HL-60/S4 treated with phorbol 12-myristate 13-acetate at 8.2 ng/mL for 4 days and 3 days (cell line): ENCODE measurements around the gene AGBL4.

Source experiments
- in situ Hi-C: fragments of 300-500 bp; cut with MboI; formaldehyde crosslinking; loops from 2 replicates; pipeline ENCODE4 v1.15.0; 2022; ENCODE audit warnings: low sequenced_read_pairs

Gene AGBL4

GRCh38 chr1:48570568-48570967 lies 1453.2 kb downstream of the AGBL4 start:
- in situ Hi-C loops = no loop called here

DNA sequence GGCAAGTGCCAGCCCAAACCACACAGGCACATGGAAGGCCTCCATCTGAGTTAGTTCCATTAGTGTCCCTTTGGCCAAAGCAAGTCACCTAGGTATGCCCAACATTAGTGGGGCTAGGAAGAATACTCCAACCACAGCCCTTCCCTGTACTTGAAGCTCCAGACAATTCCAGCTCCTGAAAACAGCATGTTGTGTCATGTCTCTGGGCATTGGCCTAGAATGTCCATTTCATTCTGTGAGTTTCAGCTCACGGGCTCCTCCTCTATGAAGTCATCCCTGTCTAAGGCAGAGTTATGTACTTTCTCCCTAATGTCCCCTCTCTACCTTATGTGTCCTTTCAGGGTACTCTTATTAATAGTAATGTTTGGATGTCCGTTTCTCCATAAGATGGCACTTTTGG lies 1455.3 kb downstream of the AGBL4 start:
- in situ Hi-C loops = no loop called here

DNA sequence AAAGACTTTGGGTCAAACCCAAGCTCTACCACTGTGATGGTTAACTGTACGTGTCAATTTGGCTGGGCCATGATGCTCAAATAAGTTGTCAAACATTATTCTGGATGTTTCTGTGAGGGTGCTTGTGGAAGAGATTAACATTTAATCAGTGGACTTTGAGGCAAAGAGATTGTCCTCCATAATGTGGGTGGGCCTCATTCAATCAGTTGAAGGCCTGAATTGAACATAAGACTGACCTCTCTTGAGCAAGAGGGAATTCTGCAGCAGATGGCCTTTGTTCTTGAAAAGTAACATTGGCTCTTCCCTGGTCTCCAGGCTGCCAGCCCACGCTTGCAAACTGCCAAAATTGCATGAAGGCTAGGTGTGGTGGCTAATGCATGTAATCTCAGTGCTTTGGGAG lies 1457.3 kb downstream of the AGBL4 start:
- in situ Hi-C loops = no loop called here

DNA sequence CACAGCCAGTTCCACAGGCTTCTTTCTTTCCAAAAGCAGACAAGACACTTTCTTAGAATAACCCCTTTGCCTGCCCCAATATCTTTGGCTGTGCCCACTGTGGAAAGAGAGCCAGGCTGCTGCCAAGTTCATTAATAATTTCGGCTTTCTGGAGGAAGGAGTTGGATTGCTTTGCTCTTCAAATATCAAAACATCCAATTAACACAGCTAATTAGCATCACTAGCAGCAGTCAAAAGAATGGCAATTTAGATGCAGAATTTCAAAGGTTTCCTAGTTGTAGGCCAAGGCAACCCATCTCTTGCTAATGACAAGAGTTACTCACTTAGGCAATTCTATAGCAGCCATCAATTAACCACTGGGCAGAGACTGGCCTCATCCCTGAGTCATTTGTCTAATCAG lies 1460.7 kb downstream of the AGBL4 start:
- in situ Hi-C loops = no loop called here

- in situ Hi-C loops = no loop called here
These were observed 1462.3 kb downstream of the AGBL4 start for GRCh38 chr1:48561444-48561843.

GRCh38 chr1:48560577-48560976 lies 1463.2 kb downstream of the AGBL4 start:
- in situ Hi-C loops = no loop called here

GRCh38 chr1:48560116-48560515 lies 1463.6 kb downstream of the AGBL4 start:
- in situ Hi-C loops = no loop called here

DNA sequence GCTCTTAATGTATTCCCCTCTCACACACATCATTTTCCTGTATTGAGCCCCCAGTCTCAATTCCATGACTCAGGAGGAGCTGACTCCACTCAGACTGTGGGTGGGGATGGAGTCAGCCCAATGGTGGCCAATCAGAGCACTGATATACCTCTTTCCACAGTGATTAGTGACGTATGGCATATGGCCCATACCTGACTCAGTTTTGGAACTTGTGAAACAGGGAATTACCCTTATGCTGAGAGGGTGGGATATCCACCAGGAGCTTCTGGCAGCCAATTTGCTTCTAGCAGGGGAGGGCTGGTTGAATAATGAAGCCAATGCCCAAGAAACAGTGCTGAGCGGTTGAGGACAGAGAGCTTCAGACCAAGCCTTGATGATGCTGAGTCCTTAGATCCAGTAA lies 1465.4 kb downstream of the AGBL4 start:
- in situ Hi-C loops = no loop called here

DNA sequence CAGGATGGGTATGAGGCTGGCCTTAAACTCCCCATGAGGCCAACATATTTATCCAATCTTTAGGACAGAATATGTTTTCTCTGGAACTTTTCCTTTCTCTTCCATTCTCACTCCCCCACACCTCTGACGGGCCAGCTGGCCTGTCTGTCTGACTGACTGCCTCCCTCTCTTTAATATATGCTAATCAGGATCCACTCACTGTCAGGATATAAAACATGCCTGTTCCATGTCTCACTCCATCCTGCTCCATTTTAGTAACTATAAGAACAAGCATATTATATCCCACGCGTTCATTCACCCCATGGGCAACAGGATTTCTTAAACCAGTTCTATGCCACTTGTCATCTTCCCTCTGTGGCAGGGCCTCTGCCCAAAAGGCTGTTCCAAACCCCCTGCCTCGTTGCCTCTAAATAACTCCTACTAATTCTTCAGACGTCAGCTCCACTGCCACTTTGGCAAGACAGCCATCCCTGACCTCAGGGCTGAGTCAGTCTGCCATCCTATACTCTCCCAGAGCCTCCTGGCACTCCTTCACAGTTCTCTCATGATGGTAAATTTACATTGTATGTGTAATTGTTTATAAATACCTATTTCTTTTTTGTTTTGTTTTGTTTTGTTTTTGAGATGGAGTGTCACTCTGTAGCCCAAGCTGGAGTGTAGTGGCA lies 1467.4 kb downstream of the AGBL4 start:
- in situ Hi-C loops = no loop called here

- in situ Hi-C loops = no loop called here
These were observed 1468.5 kb downstream of the AGBL4 start for GRCh38 chr1:48555271-48555670.

DNA sequence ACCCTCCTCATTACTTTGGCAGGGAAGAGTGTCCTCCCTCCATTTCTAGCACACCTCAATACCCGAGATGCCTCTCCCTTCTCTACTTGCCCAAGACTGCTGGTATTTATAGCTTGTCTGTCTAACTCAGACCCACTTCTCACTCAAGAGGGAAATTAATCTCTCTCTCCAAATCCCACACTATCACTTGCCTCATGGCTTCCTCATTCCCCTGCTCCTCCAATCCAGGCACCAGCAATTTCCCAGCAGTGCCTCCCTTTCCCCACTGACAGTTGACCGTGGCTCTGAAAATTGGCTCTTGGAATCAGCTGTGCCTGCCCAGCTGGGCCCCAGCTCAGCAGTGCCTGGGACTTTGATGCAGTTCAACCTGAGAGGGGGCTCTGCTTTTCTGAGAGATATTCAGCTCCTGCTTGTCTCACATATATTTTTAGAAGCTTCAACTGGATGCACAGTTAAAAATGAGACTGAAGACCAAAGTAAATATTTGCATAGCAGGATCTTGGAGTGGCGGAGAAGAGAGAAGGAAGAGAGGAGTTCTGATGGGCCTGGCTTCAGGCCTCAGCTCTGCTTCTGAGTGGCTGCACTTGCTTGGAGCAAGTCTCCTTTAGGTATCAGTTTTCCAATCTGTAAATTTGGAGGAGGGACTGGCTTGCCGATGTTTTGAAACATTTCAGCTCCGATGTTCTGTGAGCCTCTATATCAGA lies 1470.7 kb downstream of the AGBL4 start:
- in situ Hi-C loops = no loop called here

GRCh38 chr1:48552420-48552819 lies 1471.3 kb downstream of the AGBL4 start:
- in situ Hi-C loops = no loop called here

- in situ Hi-C loops = no loop called here
These were observed 1474.8 kb downstream of the AGBL4 start for GRCh38 chr1:48548985-48549384.

DNA sequence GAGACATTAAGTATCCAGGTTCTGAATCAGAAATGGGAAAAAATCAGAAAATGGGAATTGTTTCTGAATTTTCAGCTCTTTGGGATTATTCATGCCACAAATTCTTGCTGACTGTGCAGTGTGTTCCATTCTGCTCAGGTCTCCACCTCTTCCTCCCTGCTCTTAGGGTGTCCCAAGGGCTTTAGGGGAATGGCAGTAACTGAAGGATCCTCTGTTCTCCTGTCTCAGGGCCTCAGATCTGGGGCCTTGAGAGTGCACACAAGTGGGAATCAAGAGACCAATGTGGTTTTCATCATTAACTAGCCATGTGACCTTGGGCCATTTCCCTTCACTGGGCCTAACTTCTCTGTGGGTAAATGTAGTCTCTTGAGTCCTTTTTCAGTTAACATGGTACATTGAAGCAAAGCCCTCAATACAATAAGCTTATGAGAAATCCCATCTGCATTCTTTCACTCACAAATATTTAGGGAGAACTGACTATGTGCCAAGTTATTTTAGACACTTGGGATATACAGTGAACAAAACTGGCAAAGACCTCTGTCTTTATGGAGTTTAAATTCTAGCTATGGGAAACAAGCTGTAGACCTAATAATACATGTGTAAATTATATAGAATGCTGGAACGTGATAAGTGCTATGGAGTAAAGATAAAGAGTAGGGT lies 1476.1 kb downstream of the AGBL4 start:
- in situ Hi-C loops = no loop called here

DNA sequence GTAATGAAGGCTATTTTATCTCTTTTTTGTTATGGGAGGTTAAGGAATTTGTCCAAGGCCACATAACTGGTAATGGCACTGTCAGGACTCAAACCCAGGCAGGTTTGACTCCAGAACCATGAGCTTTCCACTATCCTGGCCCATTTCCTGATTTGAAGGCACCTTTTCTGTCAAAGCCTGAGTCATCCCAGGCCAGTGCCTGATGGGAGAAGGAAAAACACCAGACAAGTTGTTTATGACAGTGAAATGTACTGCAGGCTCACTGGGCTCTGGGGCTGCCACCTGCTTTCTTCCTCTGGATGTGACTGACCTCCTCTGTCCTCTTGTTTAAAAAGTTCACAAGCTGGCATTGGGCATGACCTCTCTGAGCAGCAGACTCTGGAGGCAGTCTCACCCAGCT lies 1479.9 kb downstream of the AGBL4 start:
- in situ Hi-C loops = no loop called here

DNA sequence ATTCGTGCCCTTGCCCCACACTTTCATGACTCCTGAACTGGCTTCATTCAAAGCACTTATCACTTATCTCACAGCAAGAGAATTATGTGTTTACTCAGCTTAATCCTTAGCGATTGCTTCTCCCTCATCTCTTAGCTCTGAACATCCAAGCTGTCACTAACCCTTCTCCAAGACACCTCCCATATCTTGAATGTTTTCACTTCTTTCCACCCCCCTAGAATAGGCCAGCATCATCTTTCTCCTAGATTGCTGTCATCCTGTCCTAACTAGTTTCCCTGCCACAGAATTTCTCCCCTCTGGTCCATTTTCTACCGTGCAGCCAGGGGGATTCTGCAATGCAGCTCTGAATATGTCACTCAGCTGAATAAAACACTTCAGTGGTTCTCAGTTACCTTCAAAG lies 1483.2 kb downstream of the AGBL4 start:
- in situ Hi-C loops = no loop called here

GRCh38 chr1:48536477-48536876 lies 1487.3 kb downstream of the AGBL4 start:
- in situ Hi-C loops = no loop called here

DNA sequence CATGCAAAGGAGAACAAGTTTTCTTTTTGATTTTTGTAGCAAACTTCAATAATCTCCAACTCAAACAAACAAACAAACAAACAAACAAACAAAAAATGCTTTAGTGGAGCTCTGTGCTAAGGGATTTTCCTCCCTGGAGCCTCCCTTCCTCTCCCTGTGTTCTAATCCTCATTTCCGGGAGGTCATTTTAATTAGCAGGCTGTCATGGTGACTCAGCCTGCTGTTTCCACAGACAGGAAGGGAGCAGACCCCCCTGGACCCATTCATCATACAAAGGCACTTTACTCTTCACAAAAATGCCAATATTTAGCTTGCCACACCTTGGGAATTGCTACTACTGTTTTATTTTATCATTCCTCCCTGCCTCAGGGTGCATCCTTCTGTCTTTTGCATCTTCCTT lies 1490.8 kb downstream of the AGBL4 start:
- in situ Hi-C loops = no loop called here

DNA sequence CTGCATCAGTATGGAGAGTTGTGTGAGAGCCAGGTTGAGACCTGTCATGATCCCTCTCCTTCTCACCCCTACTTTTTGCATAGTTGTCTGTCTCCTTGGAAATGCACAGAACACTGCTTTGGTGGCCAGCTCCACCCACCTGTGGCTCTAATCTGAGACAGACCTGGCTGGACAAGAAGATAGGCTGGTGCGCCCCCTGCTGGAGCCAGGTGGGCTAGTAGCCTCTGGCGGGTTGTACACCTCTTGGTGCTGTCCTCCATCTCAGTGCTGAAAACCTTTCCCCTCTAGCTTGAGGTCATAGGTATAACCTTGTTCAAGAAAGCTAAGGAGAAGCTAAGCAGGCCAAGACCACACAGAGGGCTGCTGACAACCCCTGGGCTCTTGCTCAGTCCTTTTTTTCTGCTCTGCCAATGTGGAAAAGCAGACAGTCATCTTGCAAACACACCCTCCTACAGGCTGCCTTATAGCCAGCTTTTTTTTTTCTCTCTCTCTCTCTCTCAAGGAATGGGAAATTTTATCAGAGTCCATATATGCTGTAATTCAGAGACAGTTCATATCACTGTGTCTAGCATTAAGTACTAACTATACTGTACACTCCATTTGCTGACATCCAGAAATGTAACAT lies 1492.9 kb downstream of the AGBL4 start:
- in situ Hi-C loops = no loop called here

DNA sequence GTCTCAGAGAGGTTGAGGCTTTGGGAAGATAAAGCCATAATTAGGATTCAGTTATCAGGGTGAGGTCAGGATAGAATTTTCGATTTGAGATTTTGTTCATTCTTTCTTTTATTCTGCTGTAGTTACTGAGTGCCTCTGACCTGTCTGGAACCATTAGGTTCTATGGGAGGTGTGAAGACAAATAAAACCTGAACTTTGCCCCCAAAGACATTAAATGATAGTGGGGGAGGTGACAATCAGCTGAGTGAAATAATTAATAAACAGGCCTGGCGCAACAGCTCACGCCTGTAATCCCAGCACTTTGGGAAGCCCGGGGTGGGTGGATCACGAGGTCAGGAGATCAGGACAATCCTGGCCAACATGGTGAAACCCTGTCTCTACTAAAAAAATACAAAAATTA lies 1496.7 kb downstream of the AGBL4 start:
- in situ Hi-C loops = no loop called here

DNA sequence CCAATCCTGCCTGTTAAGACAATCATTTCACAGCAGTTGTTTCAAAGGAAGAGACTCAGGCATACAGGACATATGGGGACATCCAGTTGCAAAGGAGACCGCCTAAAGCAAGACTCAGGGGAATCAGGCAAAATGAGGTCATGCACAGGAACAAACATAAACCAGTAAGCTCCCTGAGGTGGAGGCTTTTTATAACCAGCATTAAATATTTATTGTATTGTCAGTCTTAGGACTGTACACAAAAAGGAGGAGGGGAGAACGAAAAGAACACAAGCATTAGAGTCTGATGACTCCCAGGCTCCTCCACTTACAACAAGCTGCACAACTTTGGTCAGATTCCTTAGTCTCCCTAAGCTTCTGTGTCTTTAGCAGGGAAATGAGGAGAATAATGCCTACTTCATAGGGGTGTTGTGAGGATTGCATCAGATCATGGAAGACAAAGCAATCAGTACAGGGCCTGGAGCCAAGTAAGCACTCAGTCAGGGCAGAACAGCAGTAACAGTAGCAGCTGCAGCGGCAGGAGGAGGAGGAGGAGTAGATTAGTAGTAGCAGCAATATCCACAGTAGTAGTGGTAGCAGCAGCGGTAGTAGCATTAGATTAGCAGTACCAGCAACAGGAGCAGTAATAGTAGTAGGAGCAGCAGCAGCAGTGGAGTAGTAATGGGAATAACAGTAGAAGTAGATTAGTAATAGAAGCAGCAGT lies 1497.6 kb downstream of the AGBL4 start:
- in situ Hi-C loops = no loop called here
